GM18508 (cell line): ENCODE data around the gene SAMD11.
"Not testable (repeated sequence)": the region's sequence is repeated elsewhere in the genome, so short reads cannot be mapped to it uniquely, and the experiment has no call there.

ENCODE experiments used
- ATAC-seq: cut with Tn5 transposase; IDR thresholded peaks from one replicate; pipeline ENCODE4 v1.9.1; 2021; ENCODE audit warnings: moderate number of reproducible peaks; ENCODE audit not compliant: insufficient read depth, unreplicated experiment

Gene SAMD11

DNA sequence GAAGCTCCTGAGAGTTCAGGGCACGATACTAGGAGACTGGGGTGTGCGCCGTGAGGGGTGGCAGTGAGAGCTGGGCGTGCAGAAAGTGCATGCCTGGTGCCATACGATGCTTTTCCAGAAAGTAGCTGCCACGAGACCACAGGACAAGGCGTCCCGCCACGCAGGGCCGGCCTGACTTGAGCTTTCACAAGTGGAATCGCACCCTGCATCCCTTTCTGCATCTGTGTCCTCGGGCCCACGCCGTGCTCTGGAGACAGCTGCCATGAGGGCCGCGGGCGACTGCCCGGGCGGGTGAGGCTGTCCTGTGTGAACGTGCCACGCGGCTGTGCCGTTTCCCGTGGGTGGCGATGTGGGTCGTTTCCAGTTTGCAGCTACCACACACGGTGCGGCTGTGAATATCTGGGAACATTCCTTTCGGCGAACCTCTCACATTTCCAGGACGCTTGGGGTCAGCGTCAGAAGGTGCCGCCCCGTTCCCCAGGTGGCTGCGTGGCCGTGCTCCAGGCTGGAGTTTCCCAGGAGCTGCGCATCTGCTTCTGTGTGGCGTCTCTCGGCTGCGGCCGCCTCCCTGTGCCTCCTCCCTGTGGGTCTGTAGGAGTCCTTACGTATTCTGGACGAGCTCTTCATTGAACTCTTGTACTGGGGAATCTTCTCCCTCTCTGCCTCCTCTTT is 59.2 kb downstream of the SAMD11 start:
- no peak for ATAC-seq

DNA sequence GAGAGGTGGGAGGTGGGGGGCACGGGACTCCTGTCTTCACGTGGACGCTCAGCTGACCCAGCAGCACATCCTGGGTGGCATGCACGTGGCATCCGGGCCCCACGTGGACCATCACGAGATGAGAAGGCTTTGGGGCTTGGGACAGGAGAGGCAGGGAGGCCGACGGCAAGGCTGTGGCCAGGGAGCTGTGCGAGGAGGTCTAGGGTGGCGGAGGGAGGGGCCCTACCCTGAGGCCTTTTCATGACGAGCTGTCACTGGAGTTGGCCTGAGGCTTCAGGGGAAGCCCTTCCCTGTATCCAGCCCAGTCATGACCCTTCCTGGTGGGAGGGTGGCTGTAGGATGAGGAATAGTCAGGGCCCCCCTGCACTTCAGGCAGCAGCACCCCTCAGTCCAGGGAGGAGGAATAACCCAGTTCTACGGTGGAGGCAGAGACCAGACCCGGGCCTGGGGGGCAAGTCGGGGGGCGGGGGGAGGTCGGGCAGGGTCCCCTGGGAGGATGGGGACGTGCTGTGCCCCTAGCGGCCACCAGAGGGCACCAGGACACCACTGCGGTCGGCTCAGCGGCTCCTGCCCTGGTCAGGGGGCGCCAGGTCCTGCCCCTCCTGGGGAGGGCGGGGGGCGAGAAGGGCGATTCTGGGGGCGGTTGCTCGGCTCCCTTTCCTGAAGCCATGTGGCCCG is 60.2 kb downstream of the SAMD11 start:
- no peak for ATAC-seq

DNA sequence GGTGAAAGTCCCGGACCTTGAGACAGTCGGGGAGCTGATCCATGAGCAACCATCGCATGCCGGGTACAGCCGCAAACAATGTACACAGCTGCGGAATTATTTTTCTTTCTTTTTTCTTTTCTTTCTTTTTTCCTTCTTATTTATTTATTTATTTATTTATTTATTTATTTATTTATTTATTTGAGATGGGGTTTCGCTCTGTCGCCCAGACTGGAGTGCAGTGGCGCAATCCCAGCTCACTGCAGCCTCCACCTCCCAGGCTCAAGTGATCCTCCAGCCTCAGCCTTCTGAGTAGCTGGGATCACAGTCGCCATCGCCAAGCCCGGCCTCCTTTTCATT is 60.7 kb downstream of the SAMD11 start:
- no peak for ATAC-seq

DNA sequence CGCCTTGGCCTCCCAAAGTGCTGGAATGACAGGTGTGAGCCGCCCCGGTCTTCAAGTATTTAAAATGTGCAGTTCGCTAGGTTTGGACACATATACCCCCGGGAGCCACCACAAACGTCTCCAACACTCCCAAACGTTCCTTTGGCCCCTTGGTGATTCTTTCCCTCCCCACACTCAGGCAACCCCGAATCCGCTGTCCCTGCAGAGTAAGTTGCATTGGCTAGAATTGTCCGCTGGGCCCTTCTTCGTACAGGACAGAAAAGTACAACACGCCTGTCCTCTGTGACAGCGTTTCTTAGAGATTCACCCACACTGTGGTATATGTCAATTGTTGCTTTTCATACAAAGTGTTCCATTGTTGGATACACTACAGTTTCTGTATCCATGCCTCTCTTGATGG is 61.4 kb downstream of the SAMD11 start:
- no peak for ATAC-seq

DNA sequence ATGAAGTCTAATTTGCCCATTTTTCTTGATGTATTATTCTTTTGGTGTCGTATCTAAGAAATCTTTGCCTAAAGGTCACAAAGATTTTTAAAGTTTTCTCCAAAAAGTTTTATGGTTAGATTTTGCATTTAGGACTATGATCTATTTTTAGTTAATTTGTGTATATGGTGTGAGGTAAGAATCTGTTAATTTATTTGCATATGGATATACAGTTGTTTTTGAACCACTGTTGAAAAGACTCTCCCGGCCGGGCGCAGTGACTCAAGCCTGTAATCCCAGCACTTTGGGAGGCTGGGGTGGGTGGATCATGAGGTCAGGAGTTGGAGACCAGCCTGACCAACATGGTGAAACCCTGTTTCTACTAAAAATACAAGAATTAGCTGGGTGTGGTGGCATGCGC is 64.3 kb downstream of the SAMD11 start:
- not testable (repeated sequence) for ATAC-seq

DNA sequence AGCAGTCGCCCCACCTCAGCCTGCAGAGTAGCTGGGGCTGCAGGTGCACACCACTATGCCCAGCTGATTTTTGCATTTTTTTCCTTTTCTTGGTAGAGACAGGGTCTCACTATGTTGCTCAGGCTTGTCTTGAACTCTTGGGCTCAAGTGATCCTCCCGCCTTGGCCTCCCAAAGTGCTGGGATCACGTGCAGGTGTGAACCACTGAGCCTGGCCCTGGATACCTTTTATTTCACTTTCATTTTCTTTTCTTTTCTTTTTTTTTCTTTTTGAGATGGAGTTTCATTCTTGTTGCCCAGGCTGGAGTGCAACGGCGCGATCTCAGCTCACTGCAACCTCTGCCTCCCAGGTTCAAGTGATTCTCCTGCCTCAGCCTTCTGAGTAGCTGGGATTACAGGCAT is 67.6 kb downstream of the SAMD11 start:
- not testable (repeated sequence) for ATAC-seq

DNA sequence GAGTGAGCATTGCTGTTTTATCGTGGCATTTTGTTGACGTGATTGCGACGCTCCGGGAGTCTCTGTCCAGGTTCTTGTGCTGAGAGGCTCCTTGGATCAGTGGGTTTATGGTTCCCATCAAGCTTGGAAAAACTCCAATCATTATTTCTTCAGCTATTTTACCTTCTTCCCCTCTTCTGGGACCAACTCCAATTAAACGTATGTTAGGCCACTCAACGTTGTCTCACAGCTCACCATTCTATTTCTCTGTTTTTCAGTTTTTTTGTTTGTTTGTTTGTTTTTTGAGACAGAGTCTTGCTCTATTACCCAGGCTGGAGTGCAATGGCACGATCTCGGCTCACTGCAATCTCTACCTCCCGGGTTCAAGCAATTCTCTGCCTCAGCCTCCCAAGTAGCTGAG is 68.2 kb downstream of the SAMD11 start:
- no peak for ATAC-seq

DNA sequence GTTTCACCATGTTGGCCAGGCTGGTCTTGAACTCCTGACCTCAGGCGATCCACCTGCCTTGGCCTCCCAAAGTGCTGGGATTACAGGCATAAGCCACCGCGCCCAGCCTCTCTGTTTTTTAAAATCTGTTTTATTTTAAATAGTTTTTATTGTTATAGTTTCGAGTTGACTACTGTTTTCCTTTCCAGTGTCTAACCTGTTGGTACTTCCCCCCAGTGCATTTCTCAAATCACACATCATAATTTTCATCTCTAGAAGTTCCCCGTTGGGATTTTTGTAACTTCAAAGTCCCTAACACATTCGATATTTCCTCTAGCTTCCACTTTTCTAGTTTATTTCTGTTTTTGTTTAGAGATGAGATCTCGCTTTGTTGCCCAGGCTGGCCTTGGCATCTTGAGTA is 68.6 kb downstream of the SAMD11 start:
- no peak for ATAC-seq

DNA sequence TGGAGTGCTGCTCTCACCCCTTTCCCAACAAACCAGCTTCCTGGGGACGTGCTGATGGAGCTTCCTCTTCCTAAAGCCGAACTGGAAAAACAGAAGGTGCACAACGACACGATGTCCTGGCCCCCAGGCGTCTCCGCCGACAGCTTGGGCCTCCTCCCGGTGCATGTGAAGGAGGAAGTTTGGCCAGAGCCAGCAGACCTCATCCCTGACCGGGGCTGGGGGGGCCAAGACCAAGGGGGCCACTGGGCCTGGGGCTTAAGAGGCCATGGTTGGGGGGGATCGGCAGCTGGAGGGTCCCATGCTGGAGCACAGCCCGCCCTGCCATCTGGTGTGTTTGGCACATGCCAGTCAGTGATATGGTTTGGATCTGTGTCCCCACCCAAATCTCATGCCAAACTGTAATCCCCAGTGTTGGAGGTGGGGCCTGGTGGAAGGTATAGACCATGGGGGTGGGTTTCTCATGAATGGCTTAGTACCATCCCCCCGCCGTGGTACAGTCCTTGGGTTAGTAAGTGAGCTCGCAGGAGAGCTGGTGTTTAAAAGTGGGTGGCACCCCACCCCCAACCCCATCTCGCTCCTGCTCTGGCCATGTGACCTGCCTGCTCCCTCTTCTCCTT is 69.8 kb downstream of the SAMD11 start:
- no peak for ATAC-seq
